ENCODE data around the gene GNAT2.
A peak's percentile ranks its signal among the peaks of the same experiment; 100 is the strongest.

GNAT2 gene

GRCh38 chr1:109605381-109605780, 14.0 kb downstream of the GNAT2 start:
- no peak for DNase-seq

DNA sequence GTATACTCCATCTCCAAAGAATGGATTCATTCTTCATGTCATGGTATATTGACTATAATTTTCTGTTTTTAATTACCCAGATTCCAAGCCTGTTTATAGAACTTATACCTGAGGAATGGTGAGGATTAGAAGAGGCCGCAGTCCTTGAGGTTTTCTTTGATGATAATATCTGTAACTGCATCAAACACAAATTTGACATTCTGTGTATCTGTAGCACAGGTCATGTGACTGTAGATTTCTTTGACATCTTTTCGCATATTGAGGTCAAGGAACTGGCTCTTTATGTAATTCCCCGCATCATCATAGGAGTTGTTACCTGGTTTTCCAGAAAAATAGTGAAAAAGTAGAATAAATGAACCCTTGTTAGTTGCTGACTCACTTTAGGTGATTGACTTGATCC, 16.2 kb downstream of the GNAT2 start:
- DNase-seq = no peak

DNA sequence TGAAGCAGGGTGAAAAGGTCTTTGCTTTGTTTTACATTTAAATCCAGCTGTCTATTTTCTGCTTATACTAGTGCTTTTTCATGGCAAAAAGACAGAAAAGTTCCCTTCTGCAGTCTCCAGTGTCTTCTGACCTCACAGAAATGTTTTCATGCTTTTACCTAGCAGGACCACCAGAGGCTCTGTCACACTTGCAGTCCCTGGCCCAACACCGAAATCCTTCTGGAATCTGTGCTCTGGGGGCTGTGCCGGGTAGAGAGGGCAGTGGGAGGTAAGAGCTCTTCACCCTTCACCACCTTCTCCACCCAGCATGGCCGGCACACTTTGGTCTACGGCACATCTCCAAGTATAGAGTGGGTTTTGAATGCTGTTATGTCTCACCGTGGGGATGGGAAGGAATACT, 20.8 kb downstream of the GNAT2 start:
- no peak for DNase-seq

DNA sequence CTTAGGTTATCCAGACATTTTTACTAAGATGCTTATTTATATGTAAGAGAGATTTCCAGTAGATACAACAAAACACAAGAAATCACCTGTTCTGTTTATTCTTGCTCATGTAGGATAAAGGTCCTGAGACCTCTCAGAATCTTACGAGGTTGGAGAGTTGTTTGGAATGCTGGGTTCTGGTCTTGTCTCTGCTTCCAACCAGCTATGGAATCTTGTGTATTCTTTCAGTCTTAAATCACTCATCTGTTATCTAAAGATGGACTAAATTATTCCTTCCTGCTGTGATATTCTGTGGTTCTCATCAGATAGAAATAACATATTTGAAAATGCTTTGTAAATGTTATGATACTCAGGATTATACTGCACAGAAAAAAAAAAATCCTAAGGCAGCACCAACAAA, 21.3 kb downstream of the GNAT2 start:
- no peak for DNase-seq

GRCh38 chr1:109595531-109595930, 23.9 kb downstream of the GNAT2 start:
- no peak for DNase-seq

- DNase-seq = no peak
Observed at GRCh38 chr1:109592916-109593315, 26.5 kb downstream of the GNAT2 start.

DNA sequence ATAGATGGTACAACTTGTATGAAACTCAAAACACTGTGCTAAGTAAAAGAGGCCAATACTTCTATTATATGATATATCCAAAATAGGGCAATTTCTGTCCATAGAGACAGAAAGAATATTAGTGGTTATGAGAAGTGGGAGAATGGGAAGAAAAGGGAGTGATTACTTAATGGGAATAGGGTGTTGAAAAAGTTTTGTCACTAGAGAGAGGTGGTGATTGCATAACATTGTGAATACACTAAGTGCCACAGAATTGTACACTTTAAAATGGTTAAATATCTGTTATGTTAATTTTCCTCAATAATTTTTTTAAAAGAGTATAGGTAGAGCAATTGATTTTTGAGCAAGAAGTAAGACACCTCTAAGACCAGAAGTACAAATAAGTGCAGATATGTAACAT, 29.7 kb downstream of the GNAT2 start:
- DNase-seq = no peak

DNA sequence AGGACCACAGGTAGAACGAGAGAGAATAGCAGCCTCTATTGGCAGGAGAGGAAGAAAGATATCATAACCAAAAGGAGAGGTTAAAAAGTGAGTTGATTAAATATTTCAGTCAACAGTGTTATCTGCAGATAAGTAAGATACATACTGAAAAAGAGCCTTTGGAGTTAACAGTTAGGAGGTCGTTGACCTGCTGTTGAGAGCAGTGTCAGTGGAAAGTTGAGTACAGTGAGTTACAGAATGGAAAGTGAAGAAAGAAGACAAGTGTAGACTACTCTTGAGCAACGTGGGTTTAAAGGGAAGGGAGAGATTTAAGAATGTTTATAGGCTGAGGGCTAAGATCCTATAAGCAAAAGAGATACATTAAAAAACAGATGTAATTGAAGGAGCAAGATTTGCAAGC, 30.2 kb downstream of the GNAT2 start:
- DNase-seq = no peak

DNA sequence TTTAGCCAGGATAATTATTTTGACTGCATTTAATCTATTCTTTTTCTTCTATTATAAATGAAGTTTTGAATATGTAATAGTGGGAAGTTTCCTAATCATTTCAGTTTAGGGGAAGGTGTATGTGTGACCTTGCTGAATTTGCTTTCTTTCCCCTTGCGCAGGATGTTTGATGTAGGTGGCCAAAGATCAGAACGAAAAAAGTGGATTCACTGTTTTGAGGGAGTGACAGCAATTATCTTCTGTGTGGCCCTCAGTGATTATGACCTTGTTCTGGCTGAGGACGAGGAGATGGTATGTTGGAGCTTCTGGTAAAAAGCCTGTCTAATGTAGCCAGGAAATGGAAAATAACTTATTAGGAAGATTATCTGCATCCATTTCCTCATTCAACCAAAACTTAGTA, 33.4 kb downstream of the GNAT2 start:
- no peak for DNase-seq

- DNase-seq = no peak
Observed at GRCh38 chr1:109584766-109585165, 34.6 kb downstream of the GNAT2 start.

GRCh38 chr1:109582021-109582420, 37.4 kb downstream of the GNAT2 start:
- DNase-seq = no peak

- no peak for DNase-seq
Observed at GRCh38 chr1:109579491-109579890, 39.9 kb downstream of the GNAT2 start.

DNA sequence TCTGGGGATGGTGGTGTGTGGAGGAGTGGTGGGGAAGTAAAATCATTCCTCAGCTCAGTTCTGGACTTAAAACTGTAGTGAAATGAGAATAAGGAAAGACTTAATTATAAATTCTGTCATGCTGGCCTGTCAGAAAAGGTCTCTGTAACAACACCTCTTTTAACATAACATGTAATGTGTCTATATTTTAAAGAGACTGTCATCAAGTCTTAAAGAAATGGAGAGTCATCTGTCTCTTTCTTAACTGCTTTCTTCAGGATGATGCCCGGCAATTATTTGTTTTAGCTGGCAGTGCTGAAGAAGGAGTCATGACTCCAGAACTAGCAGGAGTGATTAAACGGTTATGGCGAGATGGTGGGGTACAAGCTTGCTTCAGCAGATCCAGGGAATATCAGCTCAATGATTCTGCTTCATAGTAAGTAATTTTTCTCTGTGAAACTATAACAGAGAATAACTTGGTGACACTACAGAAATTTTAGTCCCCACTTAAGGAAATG, 40.4 kb downstream of the GNAT2 start:
- no peak for DNase-seq

GRCh38 chr1:109573785-109574184, 45.6 kb downstream of the GNAT2 start:
- no peak for DNase-seq

DNA sequence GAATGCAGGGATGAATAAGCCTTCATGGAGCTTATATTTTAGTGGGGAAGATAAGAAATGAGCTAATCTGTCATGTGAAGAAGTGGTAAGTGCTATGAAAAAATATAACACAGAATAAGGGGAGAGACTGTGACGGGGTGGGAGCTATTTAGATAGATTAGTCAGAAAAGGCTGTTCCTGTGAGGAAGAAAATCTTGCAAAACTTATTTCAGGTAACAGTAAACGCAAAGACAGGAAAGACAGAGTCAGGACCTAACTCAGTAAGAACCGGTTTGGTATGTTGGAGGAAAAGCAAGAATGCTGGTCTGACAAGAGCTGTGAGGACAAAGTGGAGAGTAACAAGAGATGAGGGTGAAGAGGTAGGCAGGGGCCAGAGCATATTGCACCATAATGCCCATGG, 49.0 kb downstream of the GNAT2 start:
- peak; percentile 33 for DNase-seq

- DNase-seq = no peak
Observed at GRCh38 chr1:109569323-109569722, 50.1 kb downstream of the GNAT2 start.

DNA sequence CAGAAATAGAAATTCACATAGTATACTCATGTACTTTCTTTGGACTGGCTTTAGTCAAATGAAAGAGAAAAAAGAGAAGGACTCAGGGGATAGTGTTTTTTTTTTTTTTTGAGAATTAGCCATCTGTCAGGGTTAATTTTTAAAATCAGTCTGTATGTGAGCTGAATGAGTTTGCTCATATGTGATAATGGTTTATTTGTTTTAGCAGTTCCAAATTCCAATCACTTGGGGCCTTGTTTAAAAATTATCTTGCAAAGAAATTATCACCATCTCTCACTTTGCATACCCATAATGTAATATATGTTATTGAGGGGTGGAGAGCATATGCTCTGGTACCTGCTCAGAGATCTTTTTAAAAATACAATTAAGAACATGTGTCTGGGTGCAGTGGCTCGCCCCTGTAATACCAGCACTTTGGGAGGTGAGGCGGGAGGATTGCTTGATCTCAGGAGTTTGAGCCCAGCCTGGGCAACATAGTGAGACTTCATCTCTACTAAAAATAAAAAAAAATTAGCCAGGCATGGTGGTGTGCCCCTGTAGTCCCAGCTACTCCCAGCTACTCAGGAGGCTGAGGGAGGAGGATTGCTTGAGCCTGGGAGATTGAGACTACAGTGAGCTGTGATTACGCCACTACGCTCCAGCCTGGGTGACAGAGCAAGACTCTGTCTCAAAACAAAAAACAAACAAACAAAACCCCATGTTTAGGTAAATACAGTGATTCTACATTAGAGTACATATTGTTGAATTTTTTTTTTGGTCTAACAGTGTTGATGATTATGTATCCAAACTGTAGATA, 51.3 kb downstream of the GNAT2 start:
- DNase-seq = no peak

DNA sequence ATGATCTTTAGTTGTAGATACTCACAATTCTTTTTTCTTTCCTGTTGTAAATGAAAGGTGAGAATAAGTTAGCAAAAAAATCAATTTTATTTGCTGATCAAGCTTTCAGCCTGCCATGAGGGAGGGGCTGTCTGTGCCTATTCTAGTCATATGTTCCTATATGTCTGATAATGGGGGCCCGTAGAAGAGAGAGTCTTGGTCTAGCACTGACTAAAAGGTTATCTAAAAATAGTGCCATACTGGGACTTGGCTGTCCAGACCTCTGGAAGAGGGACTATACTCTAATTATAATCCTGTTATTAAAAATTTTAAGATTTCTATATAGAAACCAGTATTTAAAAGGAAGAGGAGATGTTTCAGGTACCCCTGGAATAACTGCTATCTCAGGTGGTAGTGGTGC, 52.4 kb downstream of the GNAT2 start:
- DNase-seq = no peak

- DNase-seq = no peak
Observed at GRCh38 chr1:109565241-109565640, 54.2 kb downstream of the GNAT2 start.

GRCh38 chr1:109564194-109564878, 55.1 kb downstream of the GNAT2 start:
- no peak for DNase-seq

DNA sequence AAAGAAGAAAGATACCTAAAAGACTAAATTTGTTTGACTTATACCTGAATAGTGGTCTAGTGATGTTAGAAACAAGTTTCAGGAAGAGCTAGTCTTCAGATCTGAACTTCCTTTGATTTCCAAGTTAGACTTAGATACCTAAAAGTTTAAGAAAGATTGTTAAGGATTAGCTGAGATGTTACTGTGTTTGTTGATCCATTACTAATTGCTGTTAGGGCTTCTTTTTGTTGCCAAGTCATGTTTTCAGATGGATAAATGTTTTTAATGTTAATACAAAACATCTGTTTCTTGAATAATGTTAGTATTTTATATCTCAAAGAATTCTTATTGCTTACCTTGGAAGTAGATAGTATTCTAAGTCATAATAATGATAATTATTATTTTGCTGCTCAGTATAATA, 59.4 kb downstream of the GNAT2 start:
- DNase-seq = no peak

GRCh38 chr1:109557520-109557919, 61.9 kb downstream of the GNAT2 start:
- peak; percentile 8 for DNase-seq

- DNase-seq = no peak
Observed at GRCh38 chr1:109556563-109556962, 62.9 kb downstream of the GNAT2 start.

Measured in NCI-H510A (cell line).